GM12891 (cell line): Measurements from ENCODE around the gene SNAP25.

Experiments
- PAX5 ChIP-seq: IDR thresholded peaks from 2 replicates; pipeline ENCODE4 v1.6.1; 2011; ENCODE audit warnings: low read length, moderate library complexity, mild to moderate bottlenecking; ENCODE audit not compliant: insufficient read depth, severe bottlenecking
- POLR2A ChIP-seq: IDR thresholded peaks from 2 replicates; pipeline ENCODE4 v1.6.1; 2011; ENCODE audit warnings: low read depth, low read length, control low read depth
- POLR2AphosphoS5 ChIP-seq: IDR thresholded peaks from 2 replicates; pipeline ENCODE4 v1.6.1; 2011; ENCODE audit warnings: low read depth, low read length, control low read depth
- POU2F2 ChIP-seq: IDR thresholded peaks from 2 replicates; pipeline ENCODE4 v1.6.1; 2011; ENCODE audit warnings: low read depth, mild to moderate bottlenecking, control low read depth, low read length, moderate library complexity
- SPI1 ChIP-seq: IDR thresholded peaks from 2 replicates; pipeline ENCODE4 v1.6.1; 2011; ENCODE audit warnings: low read depth, low read length, control low read depth
- TAF1 ChIP-seq: IDR thresholded peaks from 2 replicates; pipeline ENCODE4 v1.6.1; 2011; ENCODE audit warnings: low read depth, low read length, control low read depth

- TF ChIP-seq TAF1 (no peak), POLR2A (no peak), POLR2AphosphoS5 (no peak), PAX5 (no peak), SPI1 (no peak), POU2F2 (no peak)
Measured at GRCh38 chr20:10264166-10264558, 45.5 kb downstream of the SNAP25 start.
